ES-I3 (cell line): Measurements from ENCODE around the gene TESPA1.
"Not testable (repeated sequence)": the region's sequence is repeated elsewhere in the genome, so short reads cannot be mapped to it uniquely, and the experiment has no call there.

Source experiments
- H3K36me3 ChIP-seq: 2 replicates; pipeline ENCODE4 v1.6.1; 2013; ENCODE audit warnings: mild to moderate bottlenecking, low read length, control low read depth, moderate library complexity; ENCODE audit not compliant: insufficient read depth
- H3K4me1 ChIP-seq: 2 replicates; pipeline ENCODE4 v1.6.1; 2013; ENCODE audit warnings: mild to moderate bottlenecking, control low read depth, low read length; ENCODE audit not compliant: insufficient read depth
- H3K9ac ChIP-seq: 2 replicates; pipeline ENCODE4 v1.6.1; 2013; ENCODE audit warnings: low read depth, mild to moderate bottlenecking, low read length, moderate library complexity
- H3K9me3 ChIP-seq: 2 replicates; pipeline ENCODE4 v1.6.1; 2013; ENCODE audit warnings: mild to moderate bottlenecking, low read length, moderate library complexity; ENCODE audit not compliant: control insufficient read depth, insufficient read depth

Gene TESPA1

GRCh38 chr12:54991991-54992375 lies 7.4 kb upstream of the TESPA1 start:
- H3K9me3 ChIP-seq = no peaks in the 10 kb centered on the region
- H3K9ac ChIP-seq = no peak overlapping the region
- peaks cover 6% of the 10 kb centered on the region for H3K4me1 ChIP-seq
- H3K36me3 ChIP-seq = no peaks in the 10 kb centered on the region

- Histone ChIP-seq H3K4me1 (no peaks in the 10 kb centered on the region), H3K9ac (no peak overlapping the region)
Observed at GRCh38 chr12:54991161-54991990, 6.8 kb upstream of the TESPA1 start.

GRCh38 chr12:54989829-54990228 lies 5.3 kb upstream of the TESPA1 start:
- H3K9me3 ChIP-seq = no peaks in the 10 kb centered on the region
- no peaks in the 10 kb centered on the region for H3K4me1 ChIP-seq
- no peaks in the 10 kb centered on the region for H3K36me3 ChIP-seq
- no peak overlapping the region for H3K9ac ChIP-seq

More at GRCh38 chr12:54991161-54991990, 6.8 kb upstream of the TESPA1 start:
- H3K9me3 ChIP-seq = no peaks in the 10 kb centered on the region
- no peaks in the 10 kb centered on the region for H3K36me3 ChIP-seq

GRCh38 chr12:54988402-54989054 lies 4.0 kb upstream of the TESPA1 start:
- no peaks in the 10 kb centered on the region for H3K9me3 ChIP-seq
- no peak overlapping the region for H3K9ac ChIP-seq
- H3K4me1 ChIP-seq = no peaks in the 10 kb centered on the region
- H3K36me3 ChIP-seq = no peaks in the 10 kb centered on the region

- Histone ChIP-seq H3K4me1 (no peaks in the 10 kb centered on the region), H3K9me3 (no peaks in the 10 kb centered on the region), H3K36me3 (no peaks in the 10 kb centered on the region), H3K9ac (no peak overlapping the region)
Observed at GRCh38 chr12:54987611-54988231, 3.2 kb upstream of the TESPA1 start.

- not testable (repeated sequence) for H3K36me3 ChIP-seq, H3K4me1 ChIP-seq
Observed at GRCh38 chr12:54986773-54987172, 2.2 kb upstream of the TESPA1 start.

GRCh38 chr12:54983536-54984101 lies 943 bp downstream of the TESPA1 start:
- H3K9me3 ChIP-seq = no peaks in the 10 kb centered on the region
- H3K4me1 ChIP-seq = no peaks in the 10 kb centered on the region
- no peaks in the 10 kb centered on the region for H3K36me3 ChIP-seq
- H3K9ac ChIP-seq = no peak overlapping the region

More at GRCh38 chr12:54986773-54987172, 2.2 kb upstream of the TESPA1 start:
- not testable (repeated sequence) for H3K9ac ChIP-seq, H3K9me3 ChIP-seq

GRCh38 chr12:54981796-54982195 lies 2.8 kb downstream of the TESPA1 start:
- Histone ChIP-seq H3K36me3 (no peaks in the 10 kb centered on the region), H3K9ac (no peak overlapping the region), H3K4me1 (peaks cover 3% of the 10 kb centered on the region; the same call in 1 of the 2 replicates), H3K9me3 (no peaks in the 10 kb centered on the region)

- Histone ChIP-seq H3K9ac (no peak overlapping the region), H3K36me3 (no peaks in the 10 kb centered on the region), H3K9me3 (no peaks in the 10 kb centered on the region), H3K4me1 (peaks cover 6% of the 10 kb centered on the region)
Observed at GRCh38 chr12:54980341-54980740, 4.2 kb downstream of the TESPA1 start.

GRCh38 chr12:54977857-54978256 lies 6.7 kb downstream of the TESPA1 start:
- Histone ChIP-seq H3K9me3 (no peaks in the 10 kb centered on the region), H3K4me1 (peaks cover 6% of the 10 kb centered on the region), H3K9ac (no peak overlapping the region), H3K36me3 (no peaks in the 10 kb centered on the region)

GRCh38 chr12:54977155-54977554 lies 7.4 kb downstream of the TESPA1 start:
- H3K9me3 ChIP-seq = no peaks in the 10 kb centered on the region
- no peaks in the 10 kb centered on the region for H3K36me3 ChIP-seq
- H3K9ac ChIP-seq = no peak overlapping the region
- H3K4me1 ChIP-seq = peaks cover 6% of the 10 kb centered on the region

- Histone ChIP-seq H3K36me3 (no peaks in the 10 kb centered on the region), H3K9me3 (no peaks in the 10 kb centered on the region)
Observed at GRCh38 chr12:54975875-54976274, 8.7 kb downstream of the TESPA1 start.

GRCh38 chr12:54975272-54975671 lies 9.3 kb downstream of the TESPA1 start:
- Histone ChIP-seq H3K9me3 (no peaks in the 10 kb centered on the region), H3K36me3 (no peaks in the 10 kb centered on the region), H3K9ac (no peak overlapping the region), H3K4me1 (peaks cover 6% of the 10 kb centered on the region)

More at GRCh38 chr12:54975875-54976274, 8.7 kb downstream of the TESPA1 start:
- no peak overlapping the region for H3K9ac ChIP-seq
- H3K4me1 ChIP-seq = peaks cover 6% of the 10 kb centered on the region

GRCh38 chr12:54974279-54974678 lies 10.3 kb downstream of the TESPA1 start:
- Histone ChIP-seq H3K9ac (no peak overlapping the region), H3K9me3 (no peaks in the 10 kb centered on the region), H3K4me1 (peaks cover 6% of the 10 kb centered on the region), H3K36me3 (no peaks in the 10 kb centered on the region)
